ENCODE results near the gene RASAL1.

Gene RASAL1

GRCh38 chr12:113096675-113097461 is 38.7 kb downstream of the RASAL1 start:
- DNase-seq (ENCODE audit: low read depth): no peak

DNA sequence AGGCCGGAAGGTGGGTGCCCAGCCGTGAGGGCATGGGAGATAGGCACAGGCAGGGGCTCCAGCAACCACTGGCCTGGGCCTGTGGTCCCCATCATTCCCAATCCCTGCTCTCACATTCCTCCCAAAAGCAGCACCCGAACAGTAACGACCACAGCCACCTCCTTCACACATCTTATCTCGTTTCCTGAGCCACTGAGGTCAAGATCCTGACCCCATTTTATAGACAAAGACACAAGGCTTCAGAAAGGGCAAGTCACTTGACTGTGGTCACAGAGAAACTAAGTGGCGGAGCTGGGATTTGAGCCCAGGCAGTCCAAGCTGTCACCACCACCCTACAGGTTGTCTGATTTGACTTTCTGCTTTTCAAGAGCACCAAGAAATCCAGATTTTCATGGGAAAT is 40.2 kb downstream of the RASAL1 start:
- no peak for DNase-seq (ENCODE audit: low read depth)

- no peak for DNase-seq (ENCODE audit: low read depth)
Measured at GRCh38 chr12:113094738-113095137, 40.8 kb downstream of the RASAL1 start.

GRCh38 chr12:113093409-113094101 is 42.0 kb downstream of the RASAL1 start:
- DNase-seq (ENCODE audit: low read depth): no peak

- no peak for DNase-seq (ENCODE audit: low read depth)
Measured at GRCh38 chr12:113092607-113093408, 42.8 kb downstream of the RASAL1 start.

DNA sequence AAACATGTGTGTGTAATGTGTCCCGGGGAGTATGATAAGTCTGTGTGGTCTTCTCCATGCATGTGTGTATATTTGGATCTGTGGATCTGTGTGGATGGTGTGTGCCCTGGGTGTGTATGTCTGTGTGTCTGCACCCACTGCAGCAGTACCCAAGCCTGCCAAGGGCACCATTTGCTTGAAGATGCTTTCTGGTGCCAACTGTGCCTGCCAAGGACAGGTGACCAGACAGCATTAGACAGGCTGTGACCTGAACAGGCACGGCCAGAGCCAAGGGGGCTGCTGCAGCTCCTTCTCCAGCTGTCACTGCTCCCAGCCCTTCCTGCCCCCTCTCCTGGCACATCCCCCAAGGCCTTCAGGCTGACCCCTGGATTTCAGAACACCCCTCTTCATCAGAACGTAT is 44.1 kb downstream of the RASAL1 start:
- DNase-seq (ENCODE audit: low read depth): no peak

DNA sequence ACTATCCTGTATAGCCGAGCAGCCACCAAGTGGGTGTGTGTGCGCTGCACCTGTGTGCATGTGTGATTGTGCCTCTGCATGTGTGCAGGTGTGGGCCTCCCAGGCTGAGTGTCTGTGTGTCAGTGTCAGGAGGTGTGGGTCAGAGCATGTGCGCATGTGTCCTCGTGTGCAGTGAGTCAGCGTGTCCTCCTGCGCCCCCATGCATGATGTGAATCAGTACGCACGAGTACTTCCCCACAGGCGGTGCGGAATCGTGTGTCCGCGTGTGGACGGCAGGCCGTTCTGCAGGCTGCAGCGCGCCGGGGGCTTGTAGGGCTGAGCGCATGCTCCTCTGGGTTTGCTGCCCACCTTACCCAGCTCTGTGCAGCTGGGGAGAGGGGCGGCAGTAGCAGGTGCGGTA is 44.8 kb downstream of the RASAL1 start:
- DNase-seq (ENCODE audit: low read depth): no peak

GRCh38 chr12:113089839-113090238 is 45.7 kb downstream of the RASAL1 start:
- no peak for DNase-seq (ENCODE audit: low read depth)

GRCh38 chr12:113088971-113089756 is 46.4 kb downstream of the RASAL1 start:
- DNase-seq (ENCODE audit: low read depth): no peak

DNA sequence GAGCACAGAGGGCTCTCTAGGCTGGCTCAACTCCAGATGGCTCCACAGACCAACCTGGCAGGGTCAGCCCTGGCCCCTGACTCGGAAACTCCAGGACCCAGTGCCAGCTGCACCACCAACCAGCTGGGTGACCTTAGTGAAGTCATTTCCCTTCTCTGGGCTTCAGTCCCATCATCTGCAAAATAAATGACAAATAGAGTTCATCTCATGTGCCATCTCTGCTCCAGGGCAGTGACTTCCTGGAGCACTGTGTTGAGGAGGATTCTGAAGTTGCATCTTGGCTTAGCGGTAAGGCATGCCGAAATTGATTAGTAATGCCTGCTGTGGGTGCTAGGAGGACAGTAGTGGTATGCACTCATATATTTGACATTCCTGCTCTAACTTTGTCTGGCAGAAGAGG is 47.5 kb downstream of the RASAL1 start:
- DNase-seq (ENCODE audit: low read depth): no peak

DNA sequence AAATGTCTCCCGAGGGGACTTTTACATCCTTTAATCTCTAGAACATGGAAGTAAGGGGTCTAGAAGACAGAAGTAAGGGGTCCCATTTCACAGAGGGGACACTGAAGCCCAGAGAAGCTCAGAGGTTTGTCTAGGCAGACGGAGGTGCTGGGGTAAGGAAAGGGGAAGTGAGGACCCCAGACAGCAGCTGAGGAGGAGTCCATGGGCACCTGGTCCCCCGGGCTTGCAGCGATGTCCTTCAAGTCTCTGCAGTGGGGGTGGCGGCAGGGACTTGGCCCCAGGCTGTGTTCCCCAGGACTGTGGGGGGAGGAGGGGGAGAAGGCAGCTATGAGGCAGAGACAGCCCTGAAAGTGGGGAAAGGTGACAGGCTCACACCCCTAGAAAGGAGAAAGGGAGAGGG is 48.4 kb downstream of the RASAL1 start:
- no peak for DNase-seq (ENCODE audit: low read depth)

- no peak for DNase-seq (ENCODE audit: low read depth)
Measured at GRCh38 chr12:113086249-113087164, 49.1 kb downstream of the RASAL1 start.

GRCh38 chr12:113083863-113084435 is 51.6 kb downstream of the RASAL1 start:
- DNase-seq (ENCODE audit: low read depth): no peak

DNA sequence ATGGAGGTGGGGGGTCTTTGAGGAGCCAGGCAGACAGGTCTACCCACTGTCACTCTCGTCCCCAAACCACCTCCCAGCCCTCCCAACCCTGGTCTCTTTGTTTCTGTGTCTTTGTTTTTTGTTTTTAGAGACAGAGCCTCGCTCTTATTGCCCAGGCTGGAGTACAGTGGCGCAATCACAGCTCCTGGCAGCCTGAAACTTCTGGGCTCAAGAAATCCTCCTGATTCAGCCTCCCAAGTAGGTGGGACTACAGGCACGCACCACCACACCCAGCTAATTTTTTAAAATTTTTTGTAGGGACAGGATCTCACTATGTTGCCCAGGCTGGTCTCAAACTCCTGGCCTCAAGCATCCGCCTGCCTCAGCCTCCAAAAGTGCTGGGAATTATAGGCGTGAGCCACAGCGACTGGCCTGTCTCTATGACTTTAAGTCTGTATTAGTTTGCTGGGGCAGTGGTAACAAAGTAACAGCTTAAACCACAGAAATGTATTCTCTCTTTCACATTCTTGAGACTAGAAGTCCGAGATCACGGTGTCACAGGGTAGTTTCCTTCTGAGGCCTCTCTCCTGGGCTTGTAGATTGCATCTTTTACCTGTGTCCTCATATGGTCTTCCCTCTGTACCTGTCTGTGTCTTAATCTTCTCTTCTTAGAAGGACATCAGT is 52.9 kb downstream of the RASAL1 start:
- no peak for DNase-seq (ENCODE audit: low read depth)

GRCh38 chr12:113081873-113082272 is 53.7 kb downstream of the RASAL1 start:
- DNase-seq (ENCODE audit: low read depth): no peak

GRCh38 chr12:113077859-113078255 is 57.7 kb downstream of the RASAL1 start:
- no peak for DNase-seq (ENCODE audit: low read depth)

DNA sequence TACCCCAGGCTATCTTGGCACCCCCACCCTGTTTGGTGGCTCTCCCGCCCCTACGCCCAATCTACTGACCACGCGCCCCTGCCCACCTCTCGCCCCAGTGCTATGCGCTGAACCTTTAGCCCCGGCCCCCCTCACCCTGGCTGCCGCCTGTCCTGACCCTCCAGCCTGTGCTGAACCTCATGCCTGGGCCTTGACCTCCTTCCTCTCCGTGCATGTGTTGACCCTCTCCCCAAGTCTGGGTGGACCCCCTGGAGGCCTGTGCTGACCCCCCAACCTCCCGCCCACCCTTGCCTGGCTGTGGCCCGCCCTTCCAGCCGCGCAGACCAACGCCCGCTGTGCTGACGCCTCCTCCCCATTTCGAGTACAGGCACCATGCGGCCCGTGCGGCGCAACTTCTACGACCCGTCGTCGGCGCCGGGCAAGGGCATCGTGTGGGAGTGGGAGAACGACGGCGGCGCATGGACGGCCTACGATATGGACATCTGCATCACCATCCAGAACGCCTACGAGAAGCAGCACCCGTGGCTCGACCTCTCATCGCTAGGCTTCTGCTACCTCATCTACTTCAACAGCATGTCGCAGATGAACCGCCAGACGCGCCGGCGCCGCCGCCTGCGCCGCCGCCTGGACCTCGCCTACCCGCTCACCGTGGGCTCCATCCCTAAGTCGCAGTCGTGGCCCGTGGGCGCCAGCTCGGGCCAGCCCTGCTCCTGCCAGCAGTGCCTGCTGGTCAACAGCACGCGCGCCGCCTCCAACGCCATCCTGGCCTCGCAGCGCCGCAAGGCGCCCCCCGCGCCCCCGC is 58.3 kb downstream of the RASAL1 start:
- no peak for DNase-seq (ENCODE audit: low read depth)

DNA sequence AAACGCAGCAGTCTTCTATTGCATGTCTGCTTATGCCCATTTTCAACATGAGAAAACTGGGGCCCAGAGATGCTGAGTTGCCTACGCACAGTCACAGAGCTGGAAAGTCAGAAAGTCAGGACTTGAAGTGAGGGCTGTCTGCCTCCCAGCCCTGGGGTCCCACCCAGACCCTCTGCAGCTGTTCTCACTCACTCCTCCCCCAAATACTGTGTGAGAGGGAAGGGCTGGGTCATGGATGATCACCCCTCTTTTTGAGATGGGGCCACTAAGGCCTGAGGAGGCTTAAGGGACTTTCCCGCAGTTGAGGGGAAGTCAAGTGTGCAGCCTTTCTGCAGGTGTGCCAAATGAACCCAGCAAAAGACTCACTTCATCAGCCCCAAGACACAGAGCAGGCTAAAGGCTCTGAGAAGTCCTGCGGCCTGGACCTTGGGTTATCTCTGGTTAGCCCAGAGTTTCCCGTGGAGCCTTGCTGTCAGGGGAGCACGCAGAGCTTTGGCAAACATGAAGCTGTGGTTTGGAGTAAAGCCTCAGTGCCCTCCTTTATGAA is 60.4 kb downstream of the RASAL1 start:
- no peak for DNase-seq (ENCODE audit: low read depth)

GRCh38 chr12:113073586-113073985 is 62.0 kb downstream of the RASAL1 start:
- DNase-seq (ENCODE audit: low read depth): no peak
